ENCODE data around the gene CORO6. TPM values are rescaled to one million over a fixed set of nuclear protein-coding genes. Genes with fewer than 3 reads are reported as not detected.

The CORO6 gene
- total RNA-seq, 1 donor from 2014 or later = 1.9 TPM

DNA sequence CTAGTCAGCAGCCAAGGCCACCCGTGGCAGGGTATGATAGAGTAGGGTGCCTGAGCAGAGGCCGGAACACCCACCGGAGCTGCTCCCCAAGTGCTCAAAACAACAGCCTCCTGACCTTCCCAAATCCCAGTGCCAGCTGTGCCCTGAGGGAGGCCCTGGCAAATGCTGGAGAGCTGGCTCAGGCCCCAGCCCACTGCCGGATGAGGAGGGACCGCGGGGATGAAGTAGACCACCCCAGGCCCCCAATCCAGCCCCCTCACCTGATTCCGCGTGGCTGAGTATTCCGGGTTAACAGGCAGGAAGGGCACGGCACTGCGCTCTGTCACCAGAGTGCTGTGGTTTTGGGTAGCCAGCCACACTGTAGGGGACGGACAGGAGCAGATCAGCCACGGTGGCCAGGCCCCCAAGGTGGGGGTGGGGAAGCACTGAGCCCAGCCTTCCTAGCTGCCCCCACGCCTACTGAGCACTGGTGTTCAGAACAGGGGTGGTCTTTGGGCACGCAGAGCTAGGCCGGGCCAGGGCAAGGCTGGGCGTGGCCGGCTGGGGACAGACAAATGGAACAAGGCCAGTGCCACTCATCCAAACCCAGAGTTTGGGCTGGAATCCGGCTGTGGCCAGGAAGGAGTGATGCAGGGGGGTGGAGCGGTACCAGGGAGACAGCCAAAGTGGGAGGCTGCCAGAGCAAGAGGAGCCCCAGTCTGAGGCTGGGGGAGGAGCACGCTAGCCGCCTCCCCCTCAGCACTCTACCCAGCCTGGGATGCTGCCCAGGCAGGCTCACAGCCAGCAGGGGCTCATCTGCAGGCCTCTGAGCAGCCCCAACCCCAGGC, 45.1 kb downstream of the CORO6 start:
- DNase-seq (ENCODE audit: low spot score) = peak; percentile 78

DNA sequence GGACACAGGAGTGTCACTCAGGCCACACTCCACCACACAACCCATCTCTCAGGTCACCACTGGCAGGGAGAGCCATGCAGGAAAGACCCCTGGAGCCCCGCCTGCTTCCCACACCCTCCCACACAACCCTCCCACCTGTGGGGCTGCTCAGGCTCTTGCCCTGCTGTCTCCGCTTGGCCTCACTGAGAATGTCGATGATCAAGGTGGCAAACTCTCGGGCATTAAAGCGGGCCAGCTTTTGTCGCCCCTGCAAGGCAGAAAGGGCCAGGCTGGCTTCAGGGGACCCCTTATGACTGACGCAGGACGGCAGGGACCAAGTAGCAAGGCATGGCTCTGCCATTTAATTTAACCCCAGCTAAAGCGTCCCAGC, 45.7 kb downstream of the CORO6 start:
- DNase-seq (ENCODE audit: low spot score) = no peak

GRCh38 chr17:29576214-29577000, 46.3 kb downstream of the CORO6 start:
- no peak for DNase-seq (ENCODE audit: low spot score)

GRCh38 chr17:29575511-29576213, 47.0 kb downstream of the CORO6 start:
- no peak for DNase-seq (ENCODE audit: low spot score)

- DNase-seq (ENCODE audit: low spot score) = no peak
Measured at GRCh38 chr17:29574732-29575510, 47.8 kb downstream of the CORO6 start.

DNA sequence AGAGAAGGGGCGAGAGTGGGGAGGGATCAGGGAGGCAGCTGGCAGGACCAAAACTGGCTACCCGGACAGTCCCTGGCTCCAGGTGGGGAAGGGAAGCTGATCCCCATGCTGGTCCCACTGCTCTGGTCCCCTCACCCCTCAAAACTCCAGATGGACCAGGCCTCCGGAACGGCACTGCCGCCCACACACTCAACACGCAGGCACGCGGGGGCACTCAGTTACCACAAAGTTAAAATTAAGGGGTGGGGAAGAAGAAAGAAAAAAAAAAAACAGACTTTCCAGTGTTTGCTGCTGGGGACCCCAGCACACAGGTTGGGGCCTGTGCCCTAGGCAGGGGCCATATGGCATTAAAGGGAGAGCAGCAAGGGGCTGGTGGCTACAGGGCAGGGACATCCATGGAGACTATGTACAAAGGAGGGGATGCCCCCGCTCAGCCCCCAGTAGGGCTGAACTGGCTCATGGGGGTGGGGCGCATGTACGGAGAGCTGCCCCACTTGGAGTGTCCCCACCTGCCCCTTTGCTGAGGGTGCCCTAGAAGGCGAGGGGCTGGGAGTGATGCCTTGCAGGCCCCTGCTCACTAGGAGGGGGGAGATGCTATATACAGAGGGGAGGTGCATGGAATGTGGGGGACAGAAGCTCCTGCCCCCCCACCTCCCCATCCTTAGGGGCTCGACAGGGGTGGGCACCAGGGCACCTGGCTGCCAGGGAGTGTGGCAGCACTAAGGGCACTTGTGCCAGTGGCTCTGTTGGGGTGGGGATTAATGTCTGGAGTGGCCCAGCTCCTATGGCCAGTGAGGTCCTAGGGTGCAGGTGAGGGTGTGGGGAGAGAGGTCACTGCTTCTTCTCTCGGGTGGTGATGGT, 48.6 kb downstream of the CORO6 start:
- DNase-seq (ENCODE audit: low spot score) = no peak

DNA sequence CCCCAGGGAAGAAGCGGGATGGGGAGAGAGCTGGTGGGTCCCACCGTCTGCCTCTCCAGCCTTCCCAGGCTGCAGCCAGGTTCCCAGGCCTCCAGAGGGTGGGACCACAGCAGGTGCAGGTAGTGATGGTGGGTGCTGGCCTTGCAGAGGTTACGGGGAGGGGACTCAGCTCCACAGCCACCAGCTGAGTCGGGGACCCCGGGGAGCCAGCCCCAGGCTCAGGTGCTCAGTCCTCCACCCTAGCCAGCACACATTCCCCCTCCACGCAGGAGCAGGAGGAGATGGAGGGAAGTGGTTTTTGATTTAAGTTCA, 49.2 kb downstream of the CORO6 start:
- DNase-seq (ENCODE audit: low spot score) = no peak

DNA sequence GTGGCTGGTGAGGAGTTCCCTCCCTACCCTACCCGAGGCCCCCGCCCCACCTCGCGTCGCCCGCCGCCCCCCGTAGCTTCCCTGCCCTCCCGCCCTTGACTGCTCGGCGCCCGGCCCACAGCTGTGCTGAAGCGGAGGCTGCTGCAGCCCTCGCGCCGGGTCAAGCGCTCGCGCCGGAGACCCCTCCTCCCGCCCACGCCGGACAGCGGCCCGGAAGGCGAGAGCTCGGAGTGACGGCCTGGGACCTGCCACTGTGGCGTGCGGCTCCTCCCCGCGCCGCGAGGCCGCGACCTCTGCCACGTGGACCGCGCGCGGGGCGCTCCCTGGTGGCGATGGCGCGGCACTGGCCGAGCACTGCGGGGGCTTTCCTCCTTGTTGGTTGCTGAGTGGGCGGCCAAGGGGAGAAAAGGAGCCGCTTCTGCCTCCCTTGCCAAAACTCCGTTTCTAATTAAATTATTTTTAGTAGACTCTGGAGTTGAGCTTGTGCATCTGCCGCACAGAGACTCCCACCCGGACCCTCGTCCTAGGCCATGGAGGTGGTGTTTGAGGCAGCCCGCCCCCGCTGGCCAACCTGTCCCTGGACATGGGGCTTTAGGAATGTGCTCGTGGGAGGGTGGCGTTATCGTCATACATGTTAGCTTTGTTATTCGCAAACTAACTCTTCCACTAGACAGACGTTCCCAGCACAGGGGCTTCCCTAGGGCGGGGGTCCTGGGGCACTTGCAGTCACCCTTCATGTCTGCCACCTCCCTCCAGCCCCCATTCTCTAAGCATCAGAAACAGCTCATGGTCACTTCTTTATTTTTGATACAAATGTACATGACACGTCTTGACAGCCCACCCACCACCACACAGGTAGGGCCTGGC, 49.8 kb downstream of the CORO6 start:
- DNase-seq (ENCODE audit: low spot score) = peak; percentile 49

DNA sequence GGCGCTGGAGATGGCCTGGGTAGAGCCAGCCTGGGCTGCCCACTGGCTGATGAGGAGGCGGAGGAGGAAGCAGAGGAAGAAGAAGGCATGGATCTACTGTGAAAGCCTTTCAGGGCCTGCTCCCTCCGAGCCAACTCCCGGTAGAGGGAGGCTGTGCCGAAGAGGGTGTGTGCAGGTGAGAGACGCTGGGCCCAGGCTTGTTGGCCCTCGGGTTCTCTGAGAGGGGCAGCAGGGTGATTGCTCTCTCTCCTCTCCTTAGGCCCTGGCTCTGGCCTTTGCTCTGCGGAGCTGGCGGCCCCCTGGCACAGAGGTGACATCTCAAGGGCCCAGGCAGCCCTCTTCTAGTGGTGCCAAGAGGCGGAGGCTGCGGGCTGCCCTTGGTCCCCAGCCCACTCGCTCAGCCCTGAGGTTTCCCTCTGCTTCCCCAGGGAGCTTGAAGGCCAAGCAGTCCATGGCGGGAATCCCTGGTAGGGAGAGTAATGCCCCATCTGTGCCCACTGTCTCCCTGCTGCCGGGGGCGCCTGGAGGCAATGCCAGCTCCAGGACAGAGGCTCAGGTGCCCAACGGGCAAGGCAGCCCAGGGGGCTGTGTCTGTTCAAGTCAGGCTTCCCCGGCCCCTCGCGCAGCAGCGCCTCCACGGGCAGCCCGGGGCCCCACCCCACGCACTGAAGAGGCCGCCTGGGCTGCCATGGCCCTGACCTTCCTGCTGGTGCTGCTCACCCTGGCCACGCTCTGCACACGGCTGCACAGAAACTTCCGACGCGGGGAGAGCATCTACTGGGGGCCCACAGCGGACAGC, 50.6 kb downstream of the CORO6 start:
- no peak for DNase-seq (ENCODE audit: low spot score)

GRCh38 chr17:29571486-29571882, 51.2 kb downstream of the CORO6 start:
- no peak for DNase-seq (ENCODE audit: low spot score)

DNA sequence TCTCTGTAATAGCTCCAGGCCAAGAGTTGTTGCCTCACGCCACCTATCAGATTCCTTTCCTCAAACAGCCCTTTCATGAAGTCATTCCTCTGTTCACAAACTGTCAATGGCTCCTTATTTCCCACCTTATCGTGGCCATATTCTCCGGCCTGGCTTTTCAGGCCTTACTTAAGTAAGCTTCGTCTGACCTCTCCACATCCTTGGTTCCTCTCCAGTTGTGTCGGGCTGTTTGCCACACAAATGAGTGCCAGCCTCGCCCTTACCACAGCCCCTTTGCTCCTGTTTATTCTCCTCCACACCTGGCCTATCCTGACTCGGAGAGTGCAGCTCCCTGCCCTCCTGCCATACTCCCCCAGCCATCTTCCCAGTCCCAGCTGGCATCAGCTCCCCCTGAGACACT, 52.2 kb downstream of the CORO6 start:
- DNase-seq (ENCODE audit: low spot score) = no peak

GRCh38 chr17:29569245-29569950, 53.3 kb downstream of the CORO6 start:
- DNase-seq (ENCODE audit: low spot score) = no peak

- peak; percentile 92 for DNase-seq (ENCODE audit: low spot score)
Measured at GRCh38 chr17:29568331-29569244, 54.1 kb downstream of the CORO6 start, which contains the start of gene TP53I13. TSS of gene TP53I13 (plus strand) at chr17:29568701. CDS start at chr17:29568759, 58 bp downstream.

GRCh38 chr17:29567554-29568330, 55.0 kb downstream of the CORO6 start:
- peak; percentile 45 for DNase-seq (ENCODE audit: low spot score)

GRCh38 chr17:29567304-29567553, 55.5 kb downstream of the CORO6 start:
- DNase-seq (ENCODE audit: low spot score) = no peak

- peak; percentile 73 for DNase-seq (ENCODE audit: low spot score)
Measured at GRCh38 chr17:29566473-29567303, 56.0 kb downstream of the CORO6 start, which contains the start of gene ABHD15. TSS of gene ABHD15 (minus strand) at chr17:29567037. CDS start at chr17:29566966, 71 bp downstream.
